Chondrocyte (in vitro differentiated cells): Measurements from ENCODE around the gene PRKD2. TPM values are rescaled to one million over a fixed set of nuclear protein-coding genes. Genes with fewer than 3 reads are reported as not detected.
A peak's percentile ranks its signal among the peaks of the same experiment; 100 is the strongest.

Experiments used
- DNase-seq: peaks from one replicate; pipeline ENCODE4 v3.0.0; 2021; ENCODE audit warnings: mixed read lengths, low spot score
- H3K27ac Mint-ChIP-seq: one replicate; pipeline ENCODE4 v1.8.0; 2021; ENCODE audit warnings: mild to moderate bottlenecking, moderate library complexity, mixed read lengths; ENCODE audit not compliant: unreplicated experiment
- H3K27me3 Mint-ChIP-seq: 2 replicates; pipeline ENCODE4 v1.8.0; 2021; ENCODE audit warnings: low read depth, mixed read lengths
- H3K36me3 Mint-ChIP-seq: 2 replicates; pipeline ENCODE4 v1.8.0; 2021; ENCODE audit warnings: low read depth, mixed read lengths
- H3K4me1 Mint-ChIP-seq: 2 replicates; pipeline ENCODE4 v1.8.0; 2021; ENCODE audit warnings: low read depth, mild to moderate bottlenecking, mixed read lengths
- H3K4me3 Mint-ChIP-seq: one replicate; pipeline ENCODE4 v1.8.0; 2021; ENCODE audit warnings: mild to moderate bottlenecking, moderate library complexity, mixed read lengths; ENCODE audit not compliant: unreplicated experiment
- H3K9me3 Mint-ChIP-seq: 2 replicates; pipeline ENCODE4 v1.8.0; 2021; ENCODE audit warnings: low read depth, mixed read lengths
- CTCF ChIP-seq: fragments of 200-600 bp; sonication (generic); IDR thresholded peaks from 2 replicates; pipeline ENCODE4 v1.5.0; 2021; ENCODE audit warnings: antibody characterized with exemption, mild to moderate bottlenecking, moderate library complexity
- total RNA-seq: library from RNA; stranded (reverse); gene quantifications from 3 replicates; pipeline ENCODE4 v1.2.1, GENCODE V29; 2021

Gene PRKD2
- total RNA-seq, 1 donor from 2014 or later, result 23.3 TPM

DNA sequence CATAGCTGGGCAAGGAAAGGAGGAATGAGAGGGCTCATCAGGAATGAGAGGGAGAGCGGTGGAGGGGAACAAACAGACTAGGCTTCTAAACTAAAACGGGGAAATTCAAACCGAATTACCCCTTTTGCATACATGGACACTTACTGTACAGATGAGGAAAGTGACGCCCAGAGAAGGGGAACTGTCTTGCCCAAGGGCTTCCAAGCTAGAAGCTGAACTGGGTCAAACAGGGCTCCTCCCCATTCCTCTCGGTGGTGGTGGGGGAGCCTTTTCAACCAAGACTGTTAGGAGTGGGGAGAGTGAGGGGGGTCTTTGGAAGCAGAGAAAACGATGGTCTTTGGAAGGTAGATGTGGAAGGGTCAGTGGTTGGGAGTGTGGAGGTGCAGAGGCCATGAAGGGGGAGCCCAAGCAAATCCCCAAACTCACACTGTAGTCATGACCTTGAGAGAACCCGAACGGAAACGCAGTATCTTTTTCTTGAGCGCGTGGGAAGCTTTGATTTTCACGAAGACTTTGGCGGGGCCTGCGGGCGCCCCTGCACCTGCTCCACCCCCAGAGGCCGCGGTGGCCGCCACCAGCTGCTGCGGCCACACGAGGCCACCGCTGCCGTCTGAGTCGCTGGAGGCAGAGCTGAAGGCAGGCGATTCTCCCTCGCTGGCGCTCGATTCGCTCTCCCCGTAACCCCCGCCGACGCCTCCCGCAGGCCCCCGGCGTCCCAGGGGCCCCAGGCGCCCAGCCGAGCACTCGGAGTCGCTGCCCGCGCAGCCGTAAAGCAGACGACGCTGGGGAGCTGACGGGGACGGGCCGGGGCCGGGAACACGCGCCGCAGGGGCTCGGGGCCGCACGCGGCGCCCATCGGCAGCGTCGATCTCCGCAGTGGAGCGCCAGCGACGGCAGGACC is 68.6 kb downstream of the PRKD2 start:
- H3K27ac Mint-ChIP-seq, result no peak overlapping the region
- TF ChIP-seq CTCF, result no peak
- H3K9me3 Mint-ChIP-seq, result no peaks in the 10 kb centered on the region
- DNase-seq, result no peak
- H3K4me3 Mint-ChIP-seq, result no peak overlapping the region
- no peaks in the 10 kb centered on the region for H3K27me3 Mint-ChIP-seq
- H3K4me1 Mint-ChIP-seq, result no peaks in the 10 kb centered on the region
- peaks cover 7% of the 10 kb centered on the region for H3K36me3 Mint-ChIP-seq

DNA sequence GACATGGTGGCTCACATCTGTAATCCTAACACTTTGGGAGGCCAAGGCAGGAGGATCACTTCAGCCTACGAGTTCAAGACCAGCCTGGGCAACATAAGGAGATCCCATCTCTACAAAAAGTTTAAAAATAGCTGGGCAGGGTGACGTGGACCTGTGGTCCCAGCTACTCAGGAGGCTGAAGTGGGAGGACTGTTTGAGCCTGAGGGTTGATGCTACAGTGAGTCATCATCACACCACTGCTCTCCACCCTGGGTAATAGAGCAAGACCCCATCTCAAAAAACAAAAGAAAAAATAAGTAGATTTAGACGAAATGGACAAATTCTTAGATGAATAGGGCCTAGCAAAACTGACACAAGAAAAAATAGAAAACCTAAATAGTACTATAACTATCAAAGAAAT is 70.5 kb downstream of the PRKD2 start:
- no peak for TF ChIP-seq CTCF
- H3K4me3 Mint-ChIP-seq, result no peak overlapping the region
- H3K27me3 Mint-ChIP-seq, result no peaks in the 10 kb centered on the region
- no peaks in the 10 kb centered on the region for H3K4me1 Mint-ChIP-seq
- no peak overlapping the region for H3K27ac Mint-ChIP-seq
- no peaks in the 10 kb centered on the region for H3K9me3 Mint-ChIP-seq
- no peak for DNase-seq
- H3K36me3 Mint-ChIP-seq, result peaks cover 7% of the 10 kb centered on the region

DNA sequence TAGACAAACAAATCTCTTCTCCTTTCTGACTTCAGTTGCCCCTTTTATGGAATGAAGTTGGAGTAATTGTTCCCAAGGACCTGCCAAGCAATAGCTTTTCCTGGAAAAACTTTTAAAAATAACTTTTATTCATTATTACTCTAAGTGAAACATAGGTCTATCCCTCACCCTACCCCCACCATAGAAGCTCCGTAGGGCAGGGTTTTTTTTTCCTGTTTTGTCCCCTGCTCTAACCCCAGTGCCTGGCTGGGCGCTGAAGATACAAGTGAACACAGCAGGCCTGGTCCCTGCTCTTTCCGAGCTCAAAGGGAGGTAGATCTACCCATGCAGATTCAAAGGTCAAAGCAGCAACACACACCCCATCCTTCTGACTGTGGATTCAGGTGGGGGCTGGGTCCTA is 72.2 kb downstream of the PRKD2 start:
- no peak for DNase-seq
- H3K27ac Mint-ChIP-seq, result no peak overlapping the region

GRCh38 chr19:46640656-46641055 is 76.3 kb downstream of the PRKD2 start:
- Mint-ChIP-seq H3K27ac (no peak overlapping the region), H3K4me1 (no peaks in the 10 kb centered on the region), H3K27me3 (no peaks in the 10 kb centered on the region), H3K4me3 (no peak overlapping the region), H3K9me3 (no peaks in the 10 kb centered on the region), H3K36me3 (no peaks in the 10 kb centered on the region)
- no peak for TF ChIP-seq CTCF
- DNase-seq, result no peak

More for the DNA sequence above, 72.2 kb downstream of the PRKD2 start:
- Mint-ChIP-seq H3K4me1 (no peaks in the 10 kb centered on the region), H3K9me3 (no peaks in the 10 kb centered on the region), H3K36me3 (peaks cover 7% of the 10 kb centered on the region), H3K27me3 (no peaks in the 10 kb centered on the region), H3K4me3 (no peak overlapping the region)
- TF ChIP-seq CTCF, result no peak

GRCh38 chr19:46639358-46640182 is 77.3 kb downstream of the PRKD2 start:
- H3K36me3 Mint-ChIP-seq, result no peaks in the 10 kb centered on the region
- no peak for TF ChIP-seq CTCF
- no peak overlapping the region for H3K27ac Mint-ChIP-seq
- no peak for DNase-seq
- H3K27me3 Mint-ChIP-seq, result peaks cover 2% of the 10 kb centered on the region
- H3K4me3 Mint-ChIP-seq, result peak overlapping the region; percentile 51
- no peaks in the 10 kb centered on the region for H3K9me3 Mint-ChIP-seq
- H3K4me1 Mint-ChIP-seq, result no peaks in the 10 kb centered on the region
